Kidney (tissue), 14 donors: ENCODE data around the gene C6orf141. TPM values are rescaled to one million over a fixed set of nuclear protein-coding genes. Genes with fewer than 3 reads are reported as not detected.

Source experiments
- DNase-seq, 5 donors: peaks; one replicate each; pipeline ENCODE4 v3.0.0-alpha.2; 2013 to 2020
- FAIRE-seq: peaks from 2 replicates; lab custom pipeline; 2012; peaks lifted over from hg19 to GRCh38; lab: Jason Lieb, UNC
- H3K27ac ChIP-seq, 2 donors: one replicate each; pipeline ENCODE4 v1.7.0; 2013; ENCODE audit warnings: low read depth in 2 of 2, low read length in 2 of 2, inconsistent platforms in 1 of 2
- H3K27me3 ChIP-seq: one replicate; pipeline ENCODE4 v1.7.1; 2013; ENCODE audit warnings: low read length, inconsistent platforms; ENCODE audit not compliant: control insufficient read depth, insufficient read depth
- H3K36me3 ChIP-seq, 3 donors: one replicate each; pipeline versions ENCODE4 v1.7.0 to v1.7.1; 2013; ENCODE audit warnings: low read length in 3 of 3, control low read depth in 1 of 3, inconsistent platforms in 1 of 3; ENCODE audit not compliant: insufficient read depth in 3 of 3, control insufficient read depth in 2 of 3
- H3K4me1 ChIP-seq, 3 donors: one replicate each; pipeline versions ENCODE4 v1.7.0 to v1.7.1; 2013; ENCODE audit warnings: low read length in 3 of 3, inconsistent platforms in 1 of 3, low read depth in 1 of 3; ENCODE audit not compliant: control insufficient read depth in 2 of 3, insufficient read depth in 2 of 3
- H3K4me3 ChIP-seq, 3 donors: one replicate each; pipeline versions ENCODE4 v1.7.0 to v1.8.1; 2013; ENCODE audit warnings: low read length in 3 of 3, control low read depth in 1 of 3, inconsistent platforms in 1 of 3
- H3K9ac ChIP-seq, 3 donors: one replicate each; pipeline versions ENCODE4 v1.7.0 to v1.7.1; 2013; ENCODE audit warnings: low read length in 3 of 3, control low read depth in 1 of 3, inconsistent platforms in 1 of 3
- H3K9me3 ChIP-seq, 3 donors: one replicate each; pipeline versions ENCODE4 v1.7.0 to v1.7.1; 2013; ENCODE audit warnings: low read length in 3 of 3, control low read depth in 1 of 3, inconsistent platforms in 1 of 3; ENCODE audit not compliant: control insufficient read depth in 2 of 3, insufficient read depth in 1 of 3
- CTCF ChIP-seq: IDR thresholded peaks from 3 replicates; pipeline ENCODE4 v1.5.1; 2012; ENCODE audit warnings: mild to moderate bottlenecking, moderate library complexity, borderline replicate concordance; ENCODE audit not compliant: insufficient read depth; ENCODE audit errors: extremely low read depth
- intact Hi-C: fragments of 100-400 bp; cut with DNase I; formaldehyde crosslinking; loops from one replicate; pipeline ENCODE4 v1.11.1; 2022
- polyA plus RNA-seq: library from polyadenylated mRNA; stranded (reverse); fragments of 350-450 nt; fragmentation: Illumina TruSeq; extraction: RNeasy Lipid Tissue Mini Kit (QIAGEN cat#74804); gene quantifications from one replicate; pipeline ENCODE4 v1.2.3, GENCODE V29; 2014; ENCODE audit warnings: low read depth, low replicate concordance; ENCODE audit not compliant: insufficient read depth
- total RNA-seq: library from RNA; stranded (reverse); fragmentation: NEBNext Ultra II Directional; extraction: Animal tissue kit (Norgen Biotek cat#: 25700); gene quantifications from one replicate; pipeline ENCODE4 v1.2.1, GENCODE V29; 2021
- donor health status: control.
- donor health status: control.
- donor health status: control.
- donor health status: control.
- donor health status: control.
- donor health status: DM: yes; HTN: yes; CAD: no.
- donor health status: Normal renal cell carcinoma (clear cell type).

The C6orf141 gene
- total and polyA plus RNA-seq, 2 donors from 2014 or later, result 2.2 TPM; not detected in 1

- intact Hi-C loops, result no loop called here
- FAIRE-seq (no peak), DNase-seq (no peak)
- no peaks in the 10 kb centered on the region for H3K9me3 ChIP-seq
- no peak overlapping the region for H3K4me3 ChIP-seq
- no peaks in the 10 kb centered on the region for H3K4me1 ChIP-seq
- no peak for TF ChIP-seq CTCF
- H3K27me3 ChIP-seq, result no peaks in the 10 kb centered on the region
- no peak overlapping the region for H3K9ac ChIP-seq
- H3K27ac ChIP-seq, result no peak overlapping the region
- no peaks in the 10 kb centered on the region for H3K36me3 ChIP-seq
Observed at GRCh38 chr6:49570474-49571079, 20.1 kb downstream of the C6orf141 start.

GRCh38 chr6:49576618-49577017 is 26.1 kb downstream of the C6orf141 start:
- H3K36me3 ChIP-seq, result no peaks in the 10 kb centered on the region
- DNase-seq (no peak), FAIRE-seq (no peak)
- no peak overlapping the region for H3K9ac ChIP-seq
- TF ChIP-seq CTCF, result no peak
- H3K4me3 ChIP-seq, result no peak overlapping the region
- intact Hi-C loops, result no loop called here
- no peaks in the 10 kb centered on the region for H3K9me3 ChIP-seq
- no peaks in the 10 kb centered on the region for H3K4me1 ChIP-seq
- no peaks in the 10 kb centered on the region for H3K27me3 ChIP-seq
- no peak overlapping the region for H3K27ac ChIP-seq

- FAIRE-seq, result no peak
Observed at GRCh38 chr6:49579649-49580048, 29.2 kb downstream of the C6orf141 start.

More at GRCh38 chr6:49579649-49580048, 29.2 kb downstream of the C6orf141 start:
- no peaks in the 10 kb centered on the region for H3K27me3 ChIP-seq
- no peaks in the 10 kb centered on the region for H3K9me3 ChIP-seq
- H3K4me3 ChIP-seq, result no peak overlapping the region
- intact Hi-C loops, result no loop called here
- no peaks in the 10 kb centered on the region for H3K4me1 ChIP-seq
- H3K36me3 ChIP-seq, result no peaks in the 10 kb centered on the region
- DNase-seq, result no peak
- H3K27ac ChIP-seq, result no peak overlapping the region
- no peak overlapping the region for H3K9ac ChIP-seq
- no peak for TF ChIP-seq CTCF
